NCI-H1105 treated with DMSO at 0.1 percent for 48 hours (cell line): Measurements from ENCODE around the gene SH3TC1.

ENCODE experiments used
- DNase-seq: peaks from one replicate; lab custom pipeline; 2025; lab: John Stamatoyannopoulos, UW

The SH3TC1 gene

DNA sequence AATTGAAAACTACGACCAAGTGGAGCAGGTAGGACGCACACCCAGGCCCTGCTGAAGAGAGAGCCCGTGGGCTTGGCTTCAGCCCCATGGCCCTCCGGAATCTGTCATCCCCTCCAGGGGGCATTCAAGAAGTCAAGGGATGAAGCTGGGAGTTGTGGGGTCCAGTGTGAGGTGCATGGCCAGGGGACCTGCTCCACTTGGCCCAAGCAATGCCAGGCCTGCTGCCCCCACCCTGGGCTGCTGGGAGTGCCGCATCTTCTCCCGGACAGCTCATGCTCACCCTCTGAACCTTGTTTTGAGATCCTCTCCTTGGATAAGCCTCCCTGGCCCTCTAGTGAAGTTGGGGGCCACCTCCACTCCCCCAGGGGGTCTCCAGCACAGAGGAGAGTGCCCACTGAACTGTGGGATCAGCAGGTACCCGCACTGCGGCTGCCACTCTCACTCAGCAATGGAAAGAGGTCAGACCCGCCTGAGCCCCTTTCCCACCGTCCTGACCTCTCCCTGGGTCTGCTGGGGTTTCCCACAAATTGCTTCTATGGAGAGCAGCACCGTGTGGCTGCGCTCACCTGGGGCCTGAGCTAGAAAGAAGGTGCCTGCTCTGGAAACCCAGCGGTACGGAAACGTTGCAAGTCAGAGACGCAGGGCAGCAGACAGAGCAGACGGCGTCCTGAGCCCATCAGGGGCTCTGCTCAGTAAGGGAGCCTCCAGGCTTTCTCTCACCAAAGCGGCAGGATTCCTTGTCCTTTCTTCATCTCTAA lies 35.5 kb upstream of the SH3TC1 start:
- DNase-seq, result no peak

DNA sequence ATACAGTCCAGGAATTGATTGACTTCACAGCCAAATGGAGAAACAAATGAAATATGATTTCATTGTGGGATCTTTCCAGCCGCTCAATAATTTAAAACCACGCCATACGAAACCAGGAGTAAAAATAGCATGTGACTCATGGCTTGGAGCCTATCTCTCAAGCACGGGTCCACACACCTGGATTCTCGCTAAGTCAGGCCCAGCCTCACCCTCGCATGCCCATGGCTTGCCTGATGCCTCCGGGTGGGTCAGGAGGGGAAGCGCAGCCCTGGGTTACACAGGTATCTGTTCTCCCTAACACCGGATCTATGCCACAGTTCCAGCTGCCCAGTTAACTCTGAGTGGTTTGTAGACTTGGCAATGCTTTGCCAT lies 34.9 kb upstream of the SH3TC1 start:
- DNase-seq, result no peak

DNA sequence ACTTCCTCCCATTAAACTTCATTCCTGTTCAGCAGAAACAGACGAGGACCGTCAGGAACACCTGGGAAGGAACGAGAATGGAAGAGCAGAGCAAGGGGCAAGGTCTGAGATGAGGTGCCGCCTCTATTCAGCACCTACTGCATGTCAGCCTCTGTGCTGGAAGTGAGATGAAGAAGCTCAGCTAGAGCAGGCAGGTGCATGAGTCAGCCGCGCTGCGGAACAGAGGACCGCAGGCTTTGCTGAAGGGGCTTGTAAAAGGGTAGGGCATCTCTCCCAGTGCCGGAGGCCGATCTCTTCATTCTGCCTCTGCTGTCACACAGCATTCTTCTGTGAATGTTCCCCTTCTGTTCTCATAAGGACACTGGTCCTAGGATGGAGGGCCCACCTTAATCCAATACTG lies 34.4 kb upstream of the SH3TC1 start:
- DNase-seq, result no peak

DNA sequence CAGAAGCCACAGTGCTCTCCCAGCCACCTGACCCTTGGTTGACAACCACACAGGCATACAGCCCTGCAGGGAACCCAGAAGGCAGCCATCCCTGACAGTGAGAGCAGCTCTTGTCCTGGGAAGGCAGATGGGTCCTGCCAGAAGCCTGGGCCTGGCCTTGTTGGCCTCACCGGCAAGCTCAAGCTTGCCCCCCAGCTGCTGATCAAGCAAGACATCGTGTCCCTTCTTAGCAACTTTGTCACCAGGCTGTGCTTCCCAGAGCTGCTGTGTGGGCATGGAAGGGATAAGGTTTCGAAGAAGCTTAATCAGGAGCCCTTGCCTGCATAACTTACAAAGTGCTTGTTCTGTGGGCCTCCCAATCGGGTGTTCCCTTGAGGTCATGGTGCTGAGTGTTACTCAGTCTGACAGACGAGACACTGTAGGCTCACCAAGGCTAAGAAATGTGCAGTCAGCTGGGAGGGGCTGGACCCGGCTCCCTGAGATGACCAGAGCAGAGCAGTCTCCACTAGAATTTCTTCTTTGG lies 33.7 kb upstream of the SH3TC1 start:
- no peak for DNase-seq

DNA sequence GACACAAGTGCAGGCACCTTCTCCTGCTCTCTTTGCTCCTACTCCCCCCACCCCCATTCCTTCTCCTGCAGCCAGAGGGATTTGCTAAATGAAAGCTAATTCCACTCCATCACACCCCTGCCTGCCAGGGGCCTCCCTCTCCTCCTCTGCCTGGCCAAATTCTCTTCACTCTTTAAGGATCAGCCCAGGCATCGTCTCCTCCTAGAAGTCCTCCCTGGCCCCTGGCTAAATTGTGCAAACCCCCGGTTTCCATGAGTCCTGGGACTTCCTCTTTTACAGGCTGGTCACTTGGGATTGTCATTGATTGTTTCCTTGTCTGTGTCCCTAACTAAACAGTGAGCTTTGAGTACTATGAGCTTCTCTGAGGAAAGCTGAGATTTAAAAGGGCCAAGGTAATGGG lies 31.8 kb upstream of the SH3TC1 start:
- DNase-seq, result no peak

DNA sequence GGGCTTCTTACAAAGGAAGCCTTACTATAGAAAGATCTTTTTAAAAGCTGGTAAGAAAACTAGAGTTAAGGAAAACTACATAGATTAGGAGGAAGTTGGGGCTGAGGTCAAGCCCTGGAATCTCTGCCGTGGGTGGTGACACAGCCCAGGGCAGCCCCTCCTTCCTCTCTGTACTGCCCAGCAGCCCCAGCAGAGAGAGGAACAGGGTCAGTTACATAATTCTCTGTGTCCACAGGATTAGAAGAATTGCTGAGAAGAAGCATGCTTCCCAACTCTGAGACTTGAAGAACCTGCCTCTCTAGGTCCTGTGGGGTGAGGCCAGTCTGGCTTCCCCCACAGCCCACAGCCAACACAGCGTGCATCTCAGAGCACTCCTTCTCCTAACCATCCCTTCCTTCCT lies 31.3 kb upstream of the SH3TC1 start:
- DNase-seq, result no peak

DNA sequence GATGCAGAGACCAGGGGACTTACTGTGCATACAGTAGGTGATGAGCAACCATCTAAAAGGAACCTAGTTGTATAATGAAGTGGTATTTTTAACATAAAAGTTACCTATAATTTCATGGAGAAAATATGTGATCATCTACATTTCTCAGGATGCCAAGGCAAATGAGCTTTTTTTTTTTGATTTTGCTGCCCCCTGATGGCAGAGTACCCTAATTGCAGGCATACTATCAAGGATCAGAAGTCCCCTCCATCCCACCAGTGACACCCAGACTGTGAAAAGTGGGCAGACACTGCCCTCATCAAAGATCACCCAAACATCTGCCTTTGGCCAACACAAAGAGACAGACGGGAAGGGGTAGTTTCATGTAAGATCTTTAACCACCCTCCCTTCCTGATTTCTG lies 30.9 kb upstream of the SH3TC1 start:
- no peak for DNase-seq

DNA sequence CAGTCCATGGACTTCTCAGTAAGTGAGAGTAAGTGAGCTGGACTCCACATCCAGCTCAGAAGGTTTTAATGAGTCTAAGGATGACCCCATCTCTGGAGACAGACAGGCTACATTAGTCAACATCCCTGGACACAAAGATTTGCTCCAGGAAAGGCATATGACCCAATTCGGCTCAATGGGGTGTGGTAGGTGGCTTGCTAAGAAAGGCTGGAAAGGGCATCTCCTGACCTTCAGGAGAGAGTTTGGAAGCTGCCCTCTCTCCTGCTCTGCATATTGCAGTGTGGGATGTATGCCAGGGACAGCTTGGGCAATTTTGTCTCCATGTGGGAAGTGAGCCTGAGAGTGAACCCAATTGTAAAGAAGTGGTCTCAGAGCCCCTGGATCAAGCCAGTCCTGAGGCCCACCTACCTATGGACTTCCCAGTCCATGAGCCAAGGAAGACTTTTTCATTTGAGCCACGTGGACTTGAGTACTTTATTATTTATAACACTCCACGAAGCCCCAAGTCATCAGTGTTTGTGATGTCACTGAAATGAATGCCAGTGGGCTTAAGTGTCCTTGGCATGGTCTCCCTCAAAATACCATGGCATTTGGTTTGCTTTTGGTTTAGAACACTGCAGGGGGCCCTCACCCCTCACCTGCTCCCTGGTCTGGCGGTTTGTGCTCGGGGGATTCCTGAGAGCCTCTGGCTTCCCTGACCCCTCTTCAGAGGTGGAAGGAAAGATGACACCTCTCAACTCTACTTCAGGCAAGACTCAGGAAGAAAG lies 30.1 kb upstream of the SH3TC1 start:
- DNase-seq, result no peak

DNA sequence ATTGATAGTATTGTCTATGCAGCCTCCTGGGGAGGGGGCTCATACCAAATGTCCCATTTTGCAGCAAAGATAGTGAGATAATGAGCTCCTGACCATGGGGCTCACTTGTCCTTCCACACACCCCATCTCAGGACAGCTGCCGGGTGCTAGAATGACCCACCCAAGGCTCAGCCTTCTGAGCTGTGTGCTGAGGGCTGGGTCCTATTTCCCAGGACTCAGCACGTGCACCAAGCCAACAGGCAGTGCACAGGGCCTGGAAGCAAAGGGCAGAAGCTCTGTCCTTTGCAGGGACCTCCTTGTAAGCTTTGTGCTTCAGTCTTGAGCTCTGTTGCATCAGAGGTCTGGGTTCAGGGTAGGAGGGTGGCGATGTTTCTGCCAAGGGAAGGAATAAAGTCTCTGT lies 29.3 kb upstream of the SH3TC1 start:
- no peak for DNase-seq

DNA sequence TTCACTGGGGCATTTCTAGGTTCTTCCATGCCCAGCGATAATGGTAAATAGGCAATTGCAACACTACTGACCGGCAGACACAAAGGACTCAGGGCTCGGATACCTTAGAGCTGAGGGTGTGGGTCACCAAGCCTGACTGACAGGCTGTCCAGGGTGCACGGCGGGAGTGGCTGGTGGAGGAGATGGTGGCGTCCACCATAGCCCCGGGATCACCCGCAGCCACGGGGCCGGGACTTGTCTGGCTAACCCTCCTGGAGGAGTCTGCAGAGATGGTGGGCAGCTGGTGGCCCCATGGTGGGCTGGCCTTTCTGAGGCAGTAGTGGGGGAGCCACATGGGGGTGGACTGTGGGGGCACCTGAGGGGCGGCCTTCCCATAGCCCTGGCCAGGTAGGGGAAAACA lies 28.7 kb upstream of the SH3TC1 start:
- DNase-seq, result no peak

DNA sequence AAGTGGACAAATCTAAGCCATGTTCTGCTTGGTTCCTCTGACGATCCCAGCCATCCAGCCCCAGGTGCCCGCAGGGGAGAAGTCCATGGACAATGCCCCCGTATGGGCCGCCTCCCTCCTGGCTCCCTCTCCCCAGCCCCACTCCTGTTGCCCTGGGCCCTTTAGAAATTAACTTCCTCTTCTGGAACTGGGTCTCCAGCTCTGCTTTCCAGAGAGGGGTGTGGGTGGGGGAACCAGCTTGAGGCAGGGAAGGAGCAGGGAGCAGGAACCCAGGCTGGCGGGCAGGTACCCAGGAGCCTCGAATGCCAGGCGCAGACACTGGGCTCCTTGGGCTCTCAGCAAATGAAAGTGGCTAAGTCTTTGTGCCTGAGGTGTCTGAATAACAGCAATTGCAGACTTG lies 27.8 kb upstream of the SH3TC1 start:
- DNase-seq, result no peak

DNA sequence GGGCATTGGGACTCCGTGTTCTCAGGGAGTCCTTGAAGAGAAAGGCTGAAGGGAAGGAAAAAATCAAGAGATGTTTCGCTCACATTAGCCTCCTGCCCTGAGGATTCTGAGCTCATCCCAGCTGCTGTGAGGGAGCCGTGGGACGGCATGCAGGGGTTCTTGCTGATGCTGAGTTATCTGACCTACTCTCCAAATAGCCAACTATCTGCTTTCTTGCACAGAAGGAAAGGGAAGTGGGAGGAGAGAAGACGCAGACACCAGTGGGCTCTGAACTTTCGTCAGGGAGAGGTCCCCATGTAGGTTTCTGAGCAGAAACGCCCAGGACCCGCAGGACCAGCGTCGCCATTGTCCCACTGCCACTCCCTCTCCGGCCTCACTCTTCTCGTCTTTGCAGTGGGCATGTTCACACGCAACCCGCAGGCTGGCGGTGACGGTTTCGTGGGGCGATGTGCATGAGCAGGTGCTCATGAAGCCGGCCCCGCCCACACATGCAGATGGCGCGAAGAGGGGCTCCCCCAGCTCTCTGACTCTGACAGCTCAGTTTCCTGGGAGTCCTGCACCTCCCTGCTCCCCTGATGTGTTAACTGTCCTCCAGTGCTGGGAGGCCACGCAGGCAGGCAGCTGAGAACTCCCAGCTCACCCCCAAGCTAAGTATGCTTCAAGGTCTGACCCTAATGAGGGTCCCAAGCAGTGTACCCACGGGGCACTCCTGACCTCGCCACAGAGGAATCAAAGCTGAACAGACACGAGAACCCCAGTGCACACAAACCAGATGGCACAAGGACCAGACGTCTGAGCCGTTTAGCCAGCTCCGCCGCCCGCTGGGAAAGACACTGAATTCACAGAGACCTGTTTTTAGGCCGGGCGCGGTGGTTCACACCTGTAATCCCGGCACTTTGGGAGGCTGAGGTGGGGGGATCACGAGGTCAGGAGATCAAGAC lies 26.8 kb upstream of the SH3TC1 start:
- no peak for DNase-seq

DNA sequence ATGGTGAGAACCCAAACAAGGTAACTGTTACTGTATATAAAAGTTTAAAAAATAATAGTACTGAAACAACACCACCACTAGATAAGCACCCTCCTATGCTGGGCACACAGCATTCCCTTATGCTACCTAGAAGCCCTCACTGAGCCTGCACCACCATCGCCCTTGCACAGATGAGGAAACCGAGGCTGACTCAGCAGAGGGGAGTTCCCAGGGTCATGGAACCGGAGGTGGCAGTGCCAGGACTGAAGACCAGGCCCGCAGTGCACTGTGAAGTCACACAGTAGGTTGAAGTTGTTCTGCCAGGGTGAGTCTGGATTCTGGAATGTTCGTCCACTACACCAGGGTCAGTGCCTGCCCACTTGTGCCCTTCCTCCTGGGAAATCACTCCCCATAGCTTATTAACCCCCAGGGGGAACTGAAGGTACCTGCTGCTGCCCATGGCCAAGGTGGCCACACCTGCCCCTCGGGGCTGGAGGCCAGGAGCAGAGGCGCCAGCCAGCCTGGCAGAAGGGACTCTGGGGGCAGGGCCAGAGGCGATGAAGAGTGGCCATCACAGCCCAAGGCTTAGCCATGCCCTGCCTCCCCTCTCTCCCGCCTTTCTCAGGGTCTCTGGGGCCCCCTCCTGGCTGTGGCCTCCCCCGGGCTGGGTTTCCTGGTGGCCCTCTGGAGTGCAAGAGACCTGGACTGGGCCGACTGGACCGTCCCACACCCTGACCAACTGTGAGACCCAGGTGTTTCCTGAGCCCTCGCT lies 25.4 kb upstream of the SH3TC1 start:
- DNase-seq, result no peak

DNA sequence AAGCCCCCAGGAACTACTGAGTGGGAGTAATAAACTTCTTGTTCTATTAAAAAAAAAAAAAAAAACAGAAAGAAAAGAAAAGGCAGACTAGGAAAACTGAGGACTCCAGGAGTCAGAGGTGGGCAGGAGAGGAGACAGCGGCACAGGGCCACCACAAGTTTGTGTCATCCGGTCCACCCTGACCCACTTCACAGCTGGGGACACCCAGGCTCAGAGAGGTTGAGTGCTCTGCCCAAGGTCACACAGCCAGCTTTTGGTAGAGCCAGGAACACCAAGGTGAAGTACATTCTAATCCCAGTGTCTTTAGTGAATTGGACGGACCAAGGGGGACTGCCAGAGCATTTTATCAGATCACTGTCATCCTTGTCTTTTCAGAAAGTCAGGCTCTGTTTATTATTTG lies 24.1 kb upstream of the SH3TC1 start:
- DNase-seq, result no peak

DNA sequence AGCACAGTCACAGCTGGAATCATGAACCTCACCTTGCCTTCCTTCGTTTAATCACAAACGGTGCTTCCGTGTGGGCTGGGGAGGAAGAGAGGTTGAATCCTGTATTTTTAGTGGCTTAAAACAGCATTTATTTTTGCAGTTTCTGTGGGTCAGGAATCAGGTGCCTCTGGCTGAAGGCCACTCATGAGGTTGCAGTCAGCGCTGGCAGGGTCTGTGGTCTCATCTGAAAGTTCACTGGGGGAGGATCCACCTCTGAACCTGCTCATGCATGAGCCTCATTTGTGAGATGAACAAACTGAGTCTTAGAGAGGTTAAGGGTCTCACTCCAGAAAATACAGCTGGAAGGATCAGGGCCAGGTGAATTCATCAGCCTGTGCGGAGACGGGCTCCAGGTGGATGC lies 23.4 kb upstream of the SH3TC1 start:
- no peak for DNase-seq

DNA sequence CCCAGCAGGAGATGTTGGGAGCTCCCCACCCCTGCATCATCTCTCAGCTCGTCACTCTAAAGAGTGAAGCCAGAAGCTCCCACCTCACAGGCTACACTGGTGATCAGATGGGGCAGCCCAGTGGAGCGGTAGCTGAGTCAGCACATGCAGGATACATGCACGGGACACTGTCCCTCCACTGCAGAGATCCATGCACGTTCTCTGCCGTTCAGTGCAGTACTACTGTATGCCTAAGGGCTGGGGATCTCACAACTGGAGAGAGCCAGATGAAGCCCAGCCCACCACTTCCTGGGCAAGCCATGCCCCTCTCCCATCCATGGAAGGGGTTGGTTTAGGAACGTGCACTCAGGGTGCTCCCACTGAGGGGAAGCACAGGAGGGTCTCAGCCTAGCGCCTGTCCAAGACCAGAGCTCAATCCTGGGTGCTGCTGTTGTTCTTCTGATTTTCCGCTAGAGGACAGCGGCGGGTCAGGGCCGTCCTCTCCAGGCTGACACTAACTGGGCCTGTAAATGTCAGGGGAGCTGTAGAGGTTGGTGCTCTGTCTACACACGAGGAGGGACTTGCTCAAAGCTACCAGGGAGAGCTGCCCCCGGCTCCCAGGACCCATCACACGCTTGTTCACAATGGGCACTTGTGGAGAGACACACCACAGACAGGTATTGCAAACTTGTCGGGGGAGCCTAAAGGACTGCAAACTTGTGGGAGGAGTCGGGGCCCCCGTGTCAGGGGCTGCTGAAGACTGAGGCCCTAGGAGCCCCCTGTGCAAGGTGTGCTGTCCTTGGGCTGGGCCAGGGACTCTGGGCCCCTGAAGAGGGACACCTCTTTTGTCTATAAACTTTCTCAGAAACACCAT lies 22.3 kb upstream of the SH3TC1 start:
- peak; percentile 20 for DNase-seq

DNA sequence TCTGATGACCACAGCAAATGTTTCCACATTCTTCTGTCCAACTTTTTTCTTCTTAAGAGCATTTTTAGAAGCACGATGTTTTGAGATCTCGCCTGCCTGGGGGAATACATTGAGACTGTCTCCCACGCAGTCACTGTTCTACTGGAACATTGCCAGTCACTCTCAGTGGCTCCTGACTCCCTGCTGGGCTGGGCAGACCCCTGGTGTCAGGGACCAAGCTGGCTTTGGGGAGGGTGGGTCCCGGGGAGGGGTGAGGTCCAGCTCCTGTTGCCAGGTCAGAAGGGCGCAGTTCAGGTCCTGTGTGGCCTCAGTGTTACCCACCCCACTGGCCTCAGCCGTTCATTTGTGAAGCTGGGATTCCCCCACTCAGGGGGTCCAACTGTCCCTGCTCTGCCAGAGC lies 21.5 kb upstream of the SH3TC1 start:
- DNase-seq, result no peak

DNA sequence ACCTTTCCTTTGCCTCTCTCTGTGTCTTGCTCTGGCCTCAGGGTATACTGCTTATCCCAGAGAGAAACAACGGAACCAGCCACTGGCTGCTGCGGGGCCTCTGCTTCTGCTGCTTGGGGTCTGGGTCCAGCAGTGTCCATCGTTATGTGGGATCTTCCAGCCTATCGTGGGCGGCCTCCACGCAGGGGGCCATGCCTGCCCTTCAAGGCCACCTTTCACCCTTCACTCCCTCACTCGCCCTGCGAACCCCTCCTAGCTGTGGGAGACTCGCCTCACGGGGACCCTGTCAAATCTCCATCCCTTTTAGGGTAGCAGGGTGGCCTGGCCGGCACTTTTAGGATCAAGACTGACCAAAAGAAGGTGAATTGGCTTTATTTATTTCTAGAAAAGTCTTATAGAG lies 21.1 kb upstream of the SH3TC1 start:
- DNase-seq, result no peak

DNA sequence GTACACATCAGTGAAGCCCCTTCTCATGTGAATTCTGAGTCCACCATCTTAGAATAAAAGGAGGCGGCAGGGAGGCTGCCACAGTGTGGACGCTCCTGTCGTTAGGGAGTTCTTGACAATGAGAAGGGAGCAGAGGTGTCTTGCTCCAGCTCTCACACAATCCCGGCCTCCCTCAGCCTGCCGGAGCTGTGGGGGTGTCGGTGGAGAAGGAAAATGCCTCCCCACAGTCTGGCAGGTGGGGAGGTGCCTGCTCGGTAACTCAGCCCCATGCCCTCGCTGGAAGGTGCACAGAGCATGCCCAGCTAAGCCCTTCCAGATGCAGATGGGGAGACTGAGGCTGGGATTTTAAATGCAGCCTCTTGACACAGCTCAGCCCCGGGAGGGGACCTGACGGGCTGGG lies 20.0 kb upstream of the SH3TC1 start:
- no peak for DNase-seq

DNA sequence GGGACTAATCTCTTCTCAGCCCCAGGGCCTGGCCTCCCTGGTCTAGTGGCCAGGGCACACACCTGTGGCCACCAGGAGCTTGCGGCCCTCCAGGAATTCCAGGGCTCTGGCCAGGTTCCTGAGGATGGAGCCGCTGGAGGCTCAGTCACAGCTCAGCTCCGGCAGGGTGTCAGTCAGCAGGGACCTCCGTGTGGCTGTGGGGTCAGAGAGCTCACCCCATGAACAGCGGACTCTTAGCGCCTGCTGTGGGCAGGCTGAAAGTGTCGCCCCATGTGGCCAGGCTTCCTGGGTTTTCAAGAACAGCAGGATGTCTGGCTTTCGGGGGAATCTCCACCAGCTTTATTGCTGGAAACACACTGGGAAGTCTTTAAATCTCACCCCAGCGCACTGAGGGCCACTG lies 19.3 kb upstream of the SH3TC1 start:
- DNase-seq, result no peak
